ENCODE results near the gene SERPINB11.

DNA sequence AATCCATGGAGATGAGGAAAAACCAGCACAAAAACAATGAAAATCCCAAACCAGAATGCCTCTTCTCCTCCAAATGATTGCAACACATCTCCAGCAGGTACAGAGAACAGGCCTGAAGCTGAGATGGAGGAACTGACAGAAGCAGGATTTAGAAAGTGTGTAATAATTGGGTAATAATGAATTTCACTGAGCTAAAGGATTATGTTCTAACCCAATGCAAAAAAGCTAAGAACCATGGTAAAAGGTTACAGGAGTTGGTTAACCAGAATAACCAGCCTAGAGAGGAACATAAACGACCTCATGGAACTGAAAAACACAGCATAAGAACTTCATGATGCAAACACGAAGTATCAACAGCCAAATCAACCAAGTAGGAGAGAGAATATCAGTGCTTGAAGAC, 13.7 kb upstream of the SERPINB11 start:
- no peak for TF ChIP-seq POLR2A (IDR thresholded peaks at IDR 0.05; ENCODE audit: low read depth, low read length)
- TF ChIP-seq POLR2AphosphoS5 (IDR thresholded peaks at IDR 0.05; ENCODE audit: low read depth, low read length): no peak

Measured in GM12892 (cell line).